NCI-H524 treated with DMSO at 0.1 percent for 48 hours (cell line): Measurements from ENCODE around the gene CORO7.

Source experiments
- DNase-seq: peaks from one replicate; lab custom pipeline; 2025; lab: John Stamatoyannopoulos, UW

Gene CORO7

DNA sequence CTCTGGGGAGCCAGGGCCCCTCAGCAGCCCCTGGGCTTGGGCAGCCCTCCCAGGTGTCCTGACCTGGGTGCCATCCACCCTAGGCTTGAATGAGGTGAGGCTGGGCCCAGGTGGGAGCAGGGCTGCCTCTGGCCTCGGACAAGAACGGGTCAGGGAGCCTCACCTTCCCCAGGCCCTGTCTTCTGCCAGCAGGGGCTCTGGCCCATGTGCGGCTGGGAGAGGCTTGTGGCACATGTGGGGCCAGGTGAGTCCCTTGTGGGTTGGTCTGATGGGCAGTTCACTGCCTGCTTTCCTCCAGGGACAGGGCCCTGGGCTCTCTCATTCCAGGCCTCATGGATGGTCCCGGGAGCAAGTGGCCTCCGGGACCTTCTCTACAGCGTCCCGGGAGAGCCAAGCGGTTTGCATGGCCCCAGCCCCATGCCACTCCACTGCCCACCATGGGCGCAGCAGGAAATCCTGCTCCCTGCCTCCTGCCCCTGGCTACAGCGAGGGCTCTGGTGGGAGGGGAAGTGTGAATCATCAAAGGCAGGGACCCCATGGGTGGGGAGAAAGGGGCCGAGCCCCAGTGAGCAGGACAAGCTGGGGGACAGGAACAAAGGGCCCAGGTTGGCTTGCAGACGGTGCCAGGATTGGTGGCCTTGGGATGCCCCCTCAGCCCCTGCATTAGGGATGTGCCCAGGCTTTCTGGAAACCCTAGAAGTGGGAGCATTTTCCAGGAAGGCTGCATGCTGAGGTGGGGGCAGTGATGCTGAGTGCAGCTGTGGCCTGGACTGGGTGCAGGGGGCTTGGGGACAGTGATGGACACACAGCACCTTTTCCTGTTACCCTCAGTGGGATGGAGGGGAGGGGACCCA, 32.6 kb downstream of the CORO7 start:
- DNase-seq: no peak

DNA sequence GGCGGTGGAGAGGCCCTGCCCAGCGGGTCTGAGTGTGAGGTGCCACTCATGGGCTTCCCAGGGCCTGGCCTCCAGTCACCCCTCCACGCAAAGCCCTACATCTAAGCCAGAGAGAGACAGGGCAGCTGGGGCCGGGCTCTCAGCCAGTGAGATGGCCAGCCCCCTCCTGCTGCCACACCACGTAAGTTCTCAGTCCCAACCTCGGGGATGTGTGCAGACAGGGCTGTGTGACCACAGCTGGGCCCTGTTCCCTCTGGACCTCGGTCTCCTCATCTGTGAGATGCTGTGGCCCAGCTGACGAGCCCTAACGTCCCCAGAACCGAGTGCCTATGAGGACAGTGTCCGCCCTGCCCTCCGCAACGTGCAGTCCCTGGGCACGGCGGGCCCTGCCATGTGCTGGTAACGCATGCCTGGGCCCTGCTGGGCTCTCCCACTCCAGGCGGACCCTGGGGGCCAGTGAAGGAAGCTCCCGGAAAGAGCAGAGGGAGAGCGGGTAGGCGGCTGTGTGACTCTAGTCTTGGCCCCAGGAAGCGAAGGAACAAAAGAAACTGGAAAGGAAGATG, 33.5 kb downstream of the CORO7 start:
- no peak for DNase-seq

DNA sequence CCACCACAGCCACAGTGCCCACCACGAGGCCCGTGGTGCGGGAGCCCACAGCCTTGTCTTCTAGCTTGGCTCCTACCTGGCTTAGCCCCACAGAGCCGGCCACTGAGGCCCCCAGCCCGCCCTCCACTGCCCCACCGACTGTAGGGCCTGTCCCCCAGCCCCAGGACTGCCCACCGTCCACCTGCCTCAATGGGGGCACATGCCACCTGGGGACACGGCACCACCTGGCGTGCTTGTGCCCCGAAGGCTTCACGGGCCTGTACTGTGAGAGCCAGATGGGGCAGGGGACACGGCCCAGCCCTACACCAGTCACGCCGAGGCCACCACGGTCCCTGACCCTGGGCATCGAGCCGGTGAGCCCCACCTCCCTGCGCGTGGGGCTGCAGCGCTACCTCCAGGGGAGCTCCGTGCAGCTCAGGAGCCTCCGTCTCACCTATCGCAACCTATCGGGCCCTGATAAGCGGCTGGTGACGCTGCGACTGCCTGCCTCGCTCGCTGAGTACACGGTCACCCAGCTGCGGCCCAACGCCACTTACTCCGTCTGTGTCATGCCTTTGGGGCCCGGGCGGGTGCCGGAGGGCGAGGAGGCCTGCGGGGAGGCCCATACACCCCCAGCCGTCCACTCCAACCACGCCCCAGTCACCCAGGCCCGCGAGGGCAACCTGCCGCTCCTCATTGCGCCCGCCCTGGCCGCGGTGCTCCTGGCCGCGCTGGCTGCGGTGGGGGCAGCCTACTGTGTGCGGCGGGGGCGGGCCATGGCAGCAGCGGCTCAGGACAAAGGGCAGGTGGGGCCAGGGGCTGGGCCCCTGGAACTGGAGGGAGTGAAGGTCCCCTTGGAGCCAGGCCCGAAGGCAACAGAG, 34.2 kb downstream of the CORO7 start:
- DNase-seq: no peak

DNA sequence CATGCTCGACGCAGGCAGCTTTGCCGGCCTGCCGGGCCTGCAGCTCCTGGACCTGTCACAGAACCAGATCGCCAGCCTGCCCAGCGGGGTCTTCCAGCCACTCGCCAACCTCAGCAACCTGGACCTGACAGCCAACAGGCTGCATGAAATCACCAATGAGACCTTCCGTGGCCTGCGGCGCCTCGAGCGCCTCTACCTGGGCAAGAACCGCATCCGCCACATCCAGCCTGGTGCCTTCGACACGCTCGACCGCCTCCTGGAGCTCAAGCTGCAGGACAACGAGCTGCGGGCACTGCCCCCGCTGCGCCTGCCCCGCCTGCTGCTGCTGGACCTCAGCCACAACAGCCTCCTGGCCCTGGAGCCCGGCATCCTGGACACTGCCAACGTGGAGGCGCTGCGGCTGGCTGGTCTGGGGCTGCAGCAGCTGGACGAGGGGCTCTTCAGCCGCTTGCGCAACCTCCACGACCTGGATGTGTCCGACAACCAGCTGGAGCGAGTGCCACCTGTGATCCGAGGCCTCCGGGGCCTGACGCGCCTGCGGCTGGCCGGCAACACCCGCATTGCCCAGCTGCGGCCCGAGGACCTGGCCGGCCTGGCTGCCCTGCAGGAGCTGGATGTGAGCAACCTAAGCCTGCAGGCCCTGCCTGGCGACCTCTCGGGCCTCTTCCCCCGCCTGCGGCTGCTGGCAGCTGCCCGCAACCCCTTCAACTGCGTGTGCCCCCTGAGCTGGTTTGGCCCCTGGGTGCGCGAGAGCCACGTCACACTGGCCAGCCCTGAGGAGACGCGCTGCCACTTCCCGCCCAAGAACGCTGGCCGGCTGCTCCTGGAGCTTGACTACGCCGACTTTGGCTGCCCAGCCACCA, 35.1 kb downstream of the CORO7 start:
- DNase-seq: no peak

DNA sequence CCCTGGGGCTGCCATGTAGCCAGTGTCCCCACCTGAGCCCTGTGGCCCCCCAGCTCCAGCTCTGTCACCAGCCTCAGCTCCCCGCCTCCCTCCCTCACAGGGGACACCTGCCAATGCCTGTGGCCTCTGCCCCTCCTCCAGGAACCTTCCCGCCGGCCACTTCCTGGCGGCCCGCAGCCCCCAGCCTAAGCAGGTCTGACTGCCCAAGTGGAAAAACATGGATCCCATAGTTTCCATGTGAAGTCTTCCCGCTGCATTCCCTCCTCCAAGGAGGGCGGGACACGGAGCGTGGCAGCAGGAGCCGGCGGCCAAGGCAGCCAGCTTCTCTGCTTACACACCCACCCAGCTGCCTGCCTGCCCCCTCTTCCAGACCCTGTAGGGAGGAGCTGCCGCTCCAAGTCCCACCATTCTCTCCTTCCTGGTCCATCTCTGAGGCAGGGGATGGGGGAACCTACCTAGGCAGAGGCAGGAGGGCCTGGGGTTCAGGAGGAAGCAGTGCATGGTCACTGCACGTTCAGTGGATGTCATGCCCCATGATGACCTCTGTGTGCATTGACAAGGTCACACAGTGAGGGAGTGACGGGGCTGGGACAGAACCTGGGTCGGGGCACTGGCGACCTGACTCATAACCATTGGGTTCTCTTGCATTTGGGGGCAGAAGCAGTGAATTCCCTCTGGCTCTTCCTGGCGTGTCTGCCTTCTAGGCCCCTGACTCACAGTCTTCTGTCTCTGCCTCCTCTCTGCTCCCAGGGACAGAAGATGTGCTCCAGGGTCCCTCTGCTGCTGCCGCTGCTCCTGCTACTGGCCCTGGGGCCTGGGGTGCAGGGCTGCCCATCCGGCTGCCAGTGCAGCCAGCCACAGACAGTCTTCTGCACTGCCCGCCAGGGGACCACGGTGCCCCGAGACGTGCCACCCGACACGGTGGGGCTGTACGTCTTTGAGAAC, 36.0 kb downstream of the CORO7 start:
- no peak for DNase-seq

DNA sequence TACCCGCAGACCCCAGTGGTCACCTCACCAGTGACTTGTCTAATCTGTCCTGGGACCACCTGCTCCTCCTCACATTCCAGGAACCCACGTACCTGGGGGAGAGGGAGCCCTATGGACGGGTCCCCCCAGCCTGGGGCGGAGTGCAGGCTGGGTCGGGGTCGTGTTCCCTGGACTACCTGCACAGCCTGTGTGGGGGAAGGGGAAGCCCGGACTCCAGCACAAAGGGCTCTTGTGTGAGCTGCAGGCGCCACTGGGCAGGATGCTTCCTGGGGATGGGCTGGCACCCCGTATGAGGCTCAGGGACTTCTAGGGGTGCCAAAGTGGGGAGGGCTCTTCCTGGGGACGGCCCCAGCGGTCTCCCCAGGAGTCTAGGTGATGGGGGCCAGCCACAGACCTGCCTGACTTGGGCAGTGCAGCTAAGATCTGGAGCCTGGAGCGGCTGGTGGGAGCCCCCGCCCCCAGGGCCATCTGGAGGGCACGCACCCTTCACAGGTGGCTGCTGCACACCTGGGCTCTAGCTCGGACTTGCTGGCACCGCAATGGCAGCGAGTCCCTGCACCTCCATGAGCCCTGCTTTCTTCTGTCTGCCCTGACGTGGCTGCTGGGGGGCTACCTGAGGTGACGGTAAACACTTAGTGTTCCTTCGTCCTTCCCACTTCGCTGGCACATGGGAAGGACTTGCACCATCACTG, 37.3 kb downstream of the CORO7 start:
- no peak for DNase-seq

DNA sequence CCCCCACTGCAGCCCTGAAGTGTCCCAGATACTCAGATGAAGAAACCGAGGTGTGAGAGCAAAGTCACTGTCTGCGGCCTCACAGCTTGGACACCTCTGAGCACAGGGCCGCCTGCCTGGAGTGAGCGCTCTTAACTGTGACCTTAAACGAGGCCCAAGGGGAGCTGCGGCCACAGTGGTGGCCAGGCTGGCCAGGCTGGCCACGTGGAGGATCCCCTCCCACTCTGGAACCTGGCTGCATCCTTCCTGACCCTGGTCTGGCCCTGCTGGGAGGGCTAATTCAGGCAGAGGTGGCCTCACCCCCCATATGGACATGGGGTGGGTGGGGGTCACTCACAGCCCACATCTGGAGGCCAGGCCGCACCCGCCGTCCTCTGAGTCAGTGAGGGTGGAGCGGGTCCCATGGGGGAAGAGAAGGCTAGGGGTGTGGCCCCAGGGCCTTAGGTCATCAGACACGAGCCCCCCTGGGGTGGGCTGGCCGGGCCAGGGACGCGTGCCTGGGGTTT, 38.2 kb downstream of the CORO7 start:
- no peak for DNase-seq

DNA sequence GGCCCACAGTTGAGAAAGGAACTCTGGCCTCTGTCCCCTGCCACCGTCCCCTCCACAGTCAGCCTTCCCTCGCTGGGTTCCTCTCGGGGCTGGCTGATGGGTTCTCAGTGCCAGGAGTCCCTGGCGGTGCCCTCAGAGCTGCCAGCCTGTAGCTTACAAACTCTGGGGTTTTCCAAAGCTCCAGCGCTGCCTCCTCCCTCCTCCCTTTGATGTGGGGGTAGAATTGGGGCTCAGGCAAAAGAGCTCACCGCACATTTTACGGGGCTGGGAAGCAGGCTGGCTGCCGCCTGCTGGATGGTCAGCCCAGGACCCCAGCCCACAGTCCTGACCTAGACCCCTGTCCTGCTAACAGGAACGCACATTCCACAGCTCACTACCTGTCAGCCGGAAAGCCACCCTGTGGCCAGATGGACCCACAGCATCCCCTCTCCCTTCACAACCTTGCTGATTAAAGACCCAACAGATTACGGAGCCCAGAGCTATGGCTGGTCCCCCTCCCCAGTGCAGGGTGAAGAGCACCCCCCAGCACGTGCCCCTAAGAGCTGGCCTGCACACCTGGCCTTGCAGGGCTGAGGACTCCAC, 38.7 kb downstream of the CORO7 start:
- no peak for DNase-seq

DNA sequence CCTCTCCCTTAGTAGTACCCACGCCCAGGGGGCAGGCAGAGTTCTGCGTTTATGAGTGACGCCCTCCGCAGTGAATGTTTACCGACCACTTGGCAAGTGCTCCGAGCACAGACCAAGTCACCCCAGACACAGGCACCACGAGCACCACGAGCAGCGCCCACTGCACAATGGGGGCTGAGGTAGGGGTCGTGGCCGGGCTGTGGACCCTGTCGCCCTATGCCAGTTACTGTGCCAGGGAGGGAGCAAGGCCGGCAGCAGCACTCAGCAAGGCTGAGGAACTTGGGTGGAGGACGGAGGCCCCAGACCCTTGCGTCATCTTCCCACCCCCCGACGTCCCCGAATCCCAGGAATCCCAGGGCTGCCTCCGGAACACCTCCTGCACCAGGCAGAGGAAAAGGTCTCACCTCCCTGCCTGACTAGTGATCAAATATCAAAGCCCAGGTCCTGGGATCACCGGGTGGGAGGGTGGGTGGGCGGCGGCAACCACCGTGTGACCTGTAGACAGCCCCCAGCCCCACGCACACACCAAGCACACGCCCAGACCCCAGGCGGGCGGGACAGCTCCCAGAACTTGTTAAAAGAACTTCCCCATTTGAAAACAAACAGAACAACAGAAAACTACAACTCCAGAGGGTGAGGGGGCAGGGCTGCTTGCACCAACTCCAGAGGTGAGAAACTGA, 39.4 kb downstream of the CORO7 start:
- no peak for DNase-seq

DNA sequence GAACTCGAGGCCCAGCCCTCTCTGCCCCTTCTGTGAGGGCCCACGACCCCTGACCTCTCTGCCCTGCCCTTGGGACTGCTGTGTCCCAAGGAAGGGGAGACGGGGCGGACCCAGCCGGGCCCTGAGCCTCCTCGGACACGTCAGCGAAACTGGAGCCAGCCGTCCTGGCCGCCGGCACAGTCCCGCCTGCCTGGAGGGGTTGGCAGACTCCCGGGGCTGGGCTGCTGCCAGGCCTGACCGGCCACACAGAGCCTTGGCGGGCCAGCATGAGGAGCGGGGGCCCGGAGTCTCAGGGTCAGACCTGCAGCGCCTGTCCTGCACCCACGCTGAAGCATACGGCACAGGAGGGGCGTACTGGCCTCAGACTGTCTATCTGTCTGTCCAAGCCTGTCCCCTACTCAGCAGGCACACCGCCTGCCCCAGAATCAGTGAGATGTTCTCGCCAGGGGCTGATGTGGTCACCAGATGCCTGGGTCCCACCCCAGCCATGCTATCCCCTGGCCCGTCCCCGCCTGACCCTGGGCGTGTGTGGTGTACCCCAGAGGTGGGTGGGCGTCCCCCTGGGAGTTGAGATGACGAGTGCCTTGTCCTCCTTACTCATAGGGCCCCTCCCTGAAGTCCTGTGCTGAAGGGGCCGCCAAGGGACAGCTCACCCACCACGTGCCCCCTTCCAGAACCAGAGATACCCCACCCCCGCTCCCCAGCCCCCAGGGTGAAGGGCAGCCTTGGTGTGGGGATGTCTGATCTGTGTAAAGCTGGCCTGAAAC, 40.1 kb downstream of the CORO7 start:
- DNase-seq: no peak

DNA sequence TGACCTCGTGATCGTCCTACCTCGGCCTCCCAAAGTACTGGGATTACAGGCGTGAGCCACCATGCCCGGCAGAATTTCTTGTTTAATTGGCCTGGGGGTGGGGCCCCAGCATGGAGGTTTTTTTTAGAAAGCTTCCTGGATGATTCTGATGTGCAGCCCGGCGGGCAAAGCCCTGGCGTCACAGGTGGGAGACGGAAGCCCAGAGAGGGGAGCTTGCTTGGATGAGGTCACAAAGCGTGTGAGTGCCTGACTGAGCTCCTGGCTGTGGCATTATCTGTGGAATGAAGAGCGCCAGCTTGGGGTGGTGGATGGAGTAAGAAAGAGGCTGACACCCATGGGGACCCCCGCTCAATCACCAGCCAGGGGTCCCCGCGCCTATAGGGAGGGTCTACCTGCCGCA, 40.7 kb downstream of the CORO7 start:
- no peak for DNase-seq

DNA sequence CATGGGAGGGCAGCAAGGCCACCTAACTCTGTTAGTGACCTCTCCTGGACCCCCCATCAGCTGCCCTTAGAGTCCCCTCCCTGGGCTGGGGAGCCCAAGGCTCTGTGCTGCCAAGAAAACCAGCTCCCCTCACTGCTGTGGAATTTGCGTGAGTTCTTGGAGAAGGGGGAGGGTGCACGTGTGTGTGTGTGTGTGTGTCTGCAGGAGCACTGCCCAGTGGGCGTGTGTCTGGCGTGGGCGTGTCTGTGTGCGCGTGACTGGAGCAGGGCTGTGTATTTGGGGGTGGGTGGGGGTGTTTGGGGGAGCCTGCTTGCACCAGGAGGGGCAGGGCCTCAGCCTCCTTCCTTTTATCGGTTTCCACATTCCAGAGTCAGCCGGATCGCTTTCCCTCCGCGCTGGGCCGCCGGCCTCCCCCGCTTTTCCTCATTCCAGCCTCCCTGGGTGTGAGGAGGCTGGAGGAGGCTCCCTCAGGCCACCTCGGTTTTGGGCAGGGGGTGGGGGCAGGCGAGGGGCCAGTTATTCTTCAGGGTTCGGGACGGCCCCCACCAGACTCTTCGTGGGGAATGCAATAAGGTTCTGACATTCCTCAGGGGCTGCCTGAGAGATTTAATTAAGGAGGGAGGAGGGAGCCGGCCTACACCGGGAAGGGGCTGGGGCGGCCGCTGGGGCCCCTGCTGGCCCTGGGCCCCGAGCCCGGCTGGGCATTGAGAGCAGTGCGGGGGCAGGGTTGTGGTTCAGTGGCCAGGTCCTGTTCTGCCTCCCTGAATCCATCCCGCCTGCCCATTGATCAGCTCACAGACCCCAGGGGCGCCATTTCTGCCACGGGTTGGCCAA, 42.3 kb downstream of the CORO7 start:
- DNase-seq: no peak

DNA sequence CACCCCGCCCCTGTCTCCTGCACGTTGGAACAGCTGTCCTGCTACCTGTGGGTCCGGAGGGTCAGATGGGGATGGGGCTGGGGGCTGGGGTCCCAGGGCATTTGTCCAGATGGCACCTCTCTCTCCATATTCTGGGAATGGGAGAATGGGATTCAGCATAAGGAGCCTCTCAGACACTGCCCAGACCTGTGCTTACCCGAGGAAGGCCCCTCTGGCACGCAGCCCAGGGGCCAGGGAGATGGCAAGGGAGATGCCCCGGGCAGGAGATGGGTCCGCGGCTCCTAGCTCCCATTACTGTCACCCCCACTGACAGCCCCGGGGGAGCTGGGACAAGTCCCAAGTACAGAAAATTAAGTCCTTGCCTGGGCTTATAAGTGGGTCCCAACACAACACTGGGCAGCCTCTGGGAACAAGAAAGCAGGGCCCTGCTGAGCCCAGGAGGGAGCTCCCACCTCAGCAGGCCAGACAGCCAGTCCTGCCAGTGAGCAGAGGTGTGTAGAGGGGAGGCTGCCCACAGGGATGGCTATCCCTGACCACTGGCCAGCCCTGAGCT, 43.0 kb downstream of the CORO7 start:
- no peak for DNase-seq

DNA sequence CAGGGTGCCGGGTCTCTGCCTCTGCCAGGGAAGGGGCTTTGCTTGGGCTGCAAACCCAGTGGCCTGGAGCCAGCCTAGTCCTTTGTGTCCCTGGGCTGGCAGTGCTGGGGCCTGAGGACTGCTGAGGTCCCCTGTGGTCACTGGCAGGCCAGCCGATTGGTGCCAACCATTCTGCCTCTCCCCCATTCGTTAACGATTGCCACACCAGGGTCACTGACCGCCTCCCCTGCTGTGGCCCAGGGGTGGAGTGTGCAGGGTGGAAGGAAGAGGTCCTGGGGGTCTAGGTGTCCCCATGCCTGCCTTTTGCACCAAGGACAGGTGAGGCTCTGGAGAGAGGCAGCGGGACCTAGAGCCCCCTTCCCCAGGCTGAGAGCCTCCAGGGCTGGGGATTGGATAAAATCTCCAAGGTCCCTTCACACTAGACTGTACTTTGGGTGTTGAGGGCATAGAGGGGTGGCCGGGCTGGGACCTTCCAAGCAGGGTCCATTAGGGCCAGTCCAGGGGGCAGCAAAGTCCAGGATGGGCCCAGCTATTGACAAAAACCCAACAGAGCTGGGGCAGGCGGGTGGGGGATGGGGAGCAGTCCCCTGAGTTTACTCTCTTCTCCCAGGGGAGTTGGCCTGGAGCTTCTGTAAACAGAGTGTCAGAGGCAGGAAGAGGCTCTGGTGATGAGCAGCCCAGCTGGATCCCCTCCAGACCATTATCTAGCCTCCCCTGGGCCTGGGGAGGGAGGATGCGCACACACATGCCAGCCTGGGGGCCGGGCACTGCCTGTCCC, 43.6 kb downstream of the CORO7 start:
- no peak for DNase-seq

DNA sequence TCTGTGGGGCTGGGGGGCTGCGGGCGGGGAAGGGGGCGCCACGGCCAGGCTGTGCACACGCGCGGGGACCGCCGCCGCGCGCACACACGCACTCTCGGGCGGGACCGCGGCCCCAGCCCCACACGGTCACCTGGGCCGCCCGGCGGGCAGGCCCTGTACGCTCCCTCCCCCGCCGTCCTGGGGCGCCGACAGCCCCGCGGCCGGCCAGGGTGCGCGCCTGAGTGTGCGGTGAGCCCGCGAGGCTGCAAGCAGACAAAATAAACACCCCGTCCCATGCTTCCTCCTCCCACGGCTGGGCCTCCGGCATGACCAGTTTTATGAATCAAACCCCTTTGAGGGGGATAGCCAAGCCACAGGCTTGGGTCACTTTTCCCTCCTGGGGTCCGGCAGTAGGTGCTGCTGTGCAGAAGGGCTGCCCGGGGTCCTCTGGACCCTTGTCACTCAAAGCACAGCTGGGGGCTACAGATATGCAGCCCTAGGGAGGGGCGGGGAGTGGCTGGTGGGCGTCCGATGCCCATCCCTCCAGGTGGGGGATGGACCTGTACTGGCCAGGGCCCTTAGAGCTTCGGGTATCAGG, 44.3 kb downstream of the CORO7 start:
- no peak for DNase-seq
